ENCODE measurements around the gene DLGAP1. TPM values are rescaled to one million over a fixed set of nuclear protein-coding genes. Genes with fewer than 3 reads are reported as not detected.

DLGAP1 gene
- total and polyA plus RNA-seq, 5 experiments from 2014 or later = not detected

DNA sequence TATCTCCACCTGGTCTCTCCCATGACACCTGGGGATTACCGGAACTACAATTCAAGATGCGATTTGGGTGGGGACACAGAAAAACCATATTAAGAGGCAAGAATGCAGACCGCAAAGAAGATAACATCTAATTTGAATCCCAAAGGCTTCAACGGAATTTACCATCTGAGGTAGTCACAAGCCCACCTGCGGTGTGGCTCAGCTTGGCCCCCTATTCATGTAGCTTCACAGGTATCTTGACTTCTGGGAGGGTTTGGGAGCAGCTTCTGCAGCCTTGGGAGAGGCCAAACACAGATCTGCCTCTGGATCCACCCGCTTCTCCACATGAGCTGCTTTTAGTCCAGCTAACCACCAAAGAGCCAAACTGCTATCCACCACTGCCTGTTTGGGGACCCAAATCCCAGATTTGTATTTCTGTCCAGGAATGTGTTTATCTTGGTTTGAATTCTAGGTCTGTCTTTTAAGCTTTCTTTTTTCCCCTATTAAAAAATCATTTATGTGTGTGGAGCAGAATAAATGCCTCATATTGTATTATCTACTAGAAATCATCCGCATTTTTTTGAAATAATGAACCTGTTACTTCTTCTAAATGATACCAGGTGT, 247.6 kb downstream of the DLGAP1 start:
- DNase-seq (no peak), ATAC-seq (no peak)
- no peaks in the 10 kb centered on the region for H3K36me3 Mint-ChIP-seq
- H3K27ac Mint-ChIP-seq = no peak overlapping the region
- POLR2A ChIA-PET = no interaction called here
- no peak overlapping the region for H3K4me3 Mint-ChIP-seq
- H3K9me3 Mint-ChIP-seq = peaks cover 0 to 25% (median 5%) of the 10 kb centered on the region in 9 donors
- peaks cover 0 to 2% (median 0%) of the 10 kb centered on the region in 5 donors for H3K27me3 Mint-ChIP-seq
- no peaks in the 10 kb centered on the region for H3K4me1 Mint-ChIP-seq

DNA sequence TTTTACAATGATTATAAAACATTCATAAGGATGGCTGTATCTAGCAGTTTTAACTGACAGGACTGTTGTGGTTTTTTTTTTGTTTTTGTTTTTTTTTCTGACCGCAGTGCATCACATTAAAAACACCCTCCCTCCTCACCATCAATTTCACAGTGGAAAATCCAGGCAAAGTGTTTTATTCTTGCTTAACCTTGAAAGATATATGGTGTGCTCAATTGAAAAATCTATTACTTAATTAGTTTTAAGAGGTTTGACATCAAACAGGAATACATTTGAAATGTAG, 250.7 kb downstream of the DLGAP1 start:
- H3K4me1 Mint-ChIP-seq = no peaks in the 10 kb centered on the region
- peaks cover 0 to 4% (median 0%) of the 10 kb centered on the region in 5 donors for H3K27me3 Mint-ChIP-seq
- POLR2A ChIA-PET = no interaction called here
- peaks cover 0 to 19% (median 5%) of the 10 kb centered on the region in 9 donors for H3K9me3 Mint-ChIP-seq
- DNase-seq (no peak), ATAC-seq (no peak)
- H3K27ac Mint-ChIP-seq = no peak overlapping the region
- H3K36me3 Mint-ChIP-seq = no peaks in the 10 kb centered on the region
- no peak overlapping the region for H3K4me3 Mint-ChIP-seq

DNA sequence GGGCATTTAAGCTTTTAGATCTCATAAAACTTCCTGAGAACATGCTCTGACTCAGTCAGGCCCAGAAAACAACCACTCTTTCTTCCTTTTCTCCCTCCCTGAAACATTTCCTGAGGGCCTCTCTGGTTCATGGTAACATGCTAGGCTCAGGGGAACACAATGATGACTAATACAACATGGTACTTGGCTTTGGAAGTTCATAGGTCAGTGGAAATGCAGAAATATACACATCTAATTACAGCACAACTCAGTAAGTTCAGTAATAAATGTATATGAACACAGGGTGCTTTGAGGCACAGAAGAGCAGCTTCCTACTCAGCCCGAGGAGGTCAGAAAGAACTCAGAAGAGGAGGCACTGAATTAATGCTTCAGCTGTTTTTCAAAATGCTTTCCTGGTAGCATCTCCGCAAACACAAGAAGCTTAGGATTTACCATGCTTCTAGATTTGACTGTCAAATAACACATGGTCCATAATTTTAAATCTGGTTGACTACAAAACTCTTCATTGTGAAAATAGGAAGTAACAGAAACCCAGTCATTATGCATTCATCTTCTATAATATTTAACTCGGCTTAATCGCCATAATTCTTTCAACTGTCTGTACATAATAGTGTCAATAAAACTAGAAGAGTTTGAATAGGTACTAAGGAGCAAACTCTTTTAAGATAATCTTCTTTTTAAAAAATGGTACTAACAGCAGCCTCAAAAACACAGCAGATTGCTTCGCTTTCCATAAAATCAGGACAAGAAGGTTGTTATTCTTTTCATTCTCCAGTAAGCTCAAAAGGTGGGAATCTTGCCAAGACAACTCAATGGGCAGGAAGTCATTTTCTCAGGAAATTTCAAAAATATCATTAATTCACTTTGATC, 251.3 kb downstream of the DLGAP1 start:
- H3K4me3 Mint-ChIP-seq = no peak overlapping the region
- H3K36me3 Mint-ChIP-seq = no peaks in the 10 kb centered on the region
- POLR2A ChIA-PET = no interaction called here
- H3K4me1 Mint-ChIP-seq = no peaks in the 10 kb centered on the region
- H3K27me3 Mint-ChIP-seq = peaks cover 0 to 4% (median 0%) of the 10 kb centered on the region in 5 donors
- peaks cover 0 to 17% (median 5%) of the 10 kb centered on the region in 9 donors for H3K9me3 Mint-ChIP-seq
- H3K27ac Mint-ChIP-seq = no peak overlapping the region
- DNase-seq = no peak
- no peak for ATAC-seq

DNA sequence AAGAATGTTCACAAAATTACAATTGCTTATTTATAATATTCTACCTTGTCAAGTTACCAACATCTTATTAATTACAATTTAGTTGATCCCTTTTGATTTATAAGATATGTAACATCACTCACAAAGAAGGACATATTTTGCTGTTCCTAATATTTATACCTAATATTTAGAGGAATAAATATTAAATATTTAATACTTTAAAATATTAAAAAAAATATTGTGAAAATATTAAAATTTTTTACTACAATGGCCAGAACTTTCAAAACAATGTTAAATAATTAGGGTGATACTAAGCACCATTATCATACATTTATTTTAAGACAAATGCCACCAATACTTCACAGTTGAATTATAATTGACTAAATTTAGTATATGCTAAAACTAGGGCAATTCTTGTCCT, 254.7 kb downstream of the DLGAP1 start:
- ATAC-seq (no peak), DNase-seq (no peak)
- Mint-ChIP-seq H3K36me3 (no peaks in the 10 kb centered on the region), H3K9me3 (peaks cover 0 to 16% (median 0%) of the 10 kb centered on the region in 9 donors), H3K4me1 (no peaks in the 10 kb centered on the region), H3K4me3 (no peak overlapping the region), H3K27ac (no peak overlapping the region), H3K27me3 (peaks cover 0 to 2% (median 0%) of the 10 kb centered on the region in 5 donors)
- POLR2A ChIA-PET = no interaction called here

DNA sequence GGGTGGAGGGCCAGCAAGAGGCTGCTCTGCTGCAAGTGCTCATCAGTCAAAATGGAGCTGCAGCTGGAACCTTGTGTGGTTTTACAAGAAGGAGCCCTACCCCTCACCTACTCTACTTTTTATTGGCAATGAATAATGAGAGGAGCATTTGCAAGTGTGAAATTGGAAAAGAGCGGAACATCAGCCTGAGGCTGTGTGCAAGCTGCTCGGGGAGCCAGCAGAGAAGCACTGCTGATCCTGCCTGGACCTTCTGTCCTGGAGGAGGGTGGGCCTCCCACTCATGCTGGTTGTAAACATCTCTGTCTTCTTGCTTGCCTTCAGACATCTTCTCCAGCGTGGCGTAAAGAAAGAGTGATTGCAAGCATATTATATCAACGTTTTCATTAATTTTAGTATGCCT, 256.2 kb downstream of the DLGAP1 start:
- peaks cover 0 to 2% (median 0%) of the 10 kb centered on the region in 5 donors for H3K27me3 Mint-ChIP-seq
- DNase-seq = no peak
- peaks cover 0 to 16% (median 0%) of the 10 kb centered on the region in 9 donors for H3K9me3 Mint-ChIP-seq
- POLR2A ChIA-PET = no interaction called here
- ATAC-seq = no peak
- H3K4me3 Mint-ChIP-seq = no peak overlapping the region
- H3K36me3 Mint-ChIP-seq = no peaks in the 10 kb centered on the region
- H3K4me1 Mint-ChIP-seq = no peaks in the 10 kb centered on the region
- H3K27ac Mint-ChIP-seq = no peak overlapping the region

DNA sequence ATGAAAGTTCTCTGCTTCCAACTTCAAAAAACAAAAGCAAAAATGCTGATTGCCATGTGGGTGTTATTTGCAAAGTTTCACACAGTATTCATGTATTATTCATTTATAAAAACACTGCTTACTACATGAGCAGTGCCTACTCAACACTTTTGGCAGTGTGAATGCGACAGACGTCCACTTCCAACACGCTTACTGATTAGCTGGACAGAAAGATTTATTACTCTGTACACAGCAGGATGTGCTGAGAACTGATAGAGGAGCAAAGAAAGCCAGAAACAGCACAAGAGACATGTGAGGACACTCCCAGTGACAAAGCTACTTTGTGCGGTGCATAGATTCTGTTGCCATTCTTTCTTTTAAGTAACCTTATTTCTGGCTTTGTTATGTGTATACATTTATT, 258.8 kb downstream of the DLGAP1 start:
- DNase-seq = no peak
- H3K9me3 Mint-ChIP-seq = peaks cover 0 to 13% (median 0%) of the 10 kb centered on the region in 9 donors
- no peak overlapping the region for H3K4me3 Mint-ChIP-seq
- ATAC-seq = no peak
- H3K27ac Mint-ChIP-seq = no peak overlapping the region
- no peaks in the 10 kb centered on the region for H3K4me1 Mint-ChIP-seq
- H3K36me3 Mint-ChIP-seq = no peaks in the 10 kb centered on the region
- POLR2A ChIA-PET = no interaction called here
- H3K27me3 Mint-ChIP-seq = peaks cover 0 to 2% (median 0%) of the 10 kb centered on the region in 5 donors

DNA sequence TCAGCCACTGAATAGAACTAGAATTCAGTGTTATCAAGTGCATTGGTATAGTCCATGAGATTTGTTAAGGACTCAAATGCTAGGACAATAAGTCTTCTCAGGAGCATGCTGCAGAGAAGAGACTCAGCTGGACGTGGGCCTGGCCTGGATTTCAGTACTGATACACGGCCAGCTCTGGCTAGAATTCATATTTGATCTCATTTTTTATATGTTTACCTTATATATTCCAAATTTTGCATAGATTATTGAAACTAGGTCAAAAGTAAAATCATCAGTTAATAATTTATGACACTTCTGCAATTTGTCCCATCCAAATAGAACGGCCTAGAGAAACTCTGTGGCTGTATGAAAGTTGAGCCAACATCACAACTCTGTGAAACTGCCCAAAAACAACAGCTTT, 262.0 kb downstream of the DLGAP1 start:
- H3K4me3 Mint-ChIP-seq = no peak overlapping the region
- POLR2A ChIA-PET = no interaction called here
- no peaks in the 10 kb centered on the region for H3K27me3 Mint-ChIP-seq
- H3K9me3 Mint-ChIP-seq = peaks cover 0 to 15% (median 0%) of the 10 kb centered on the region in 9 donors
- no peak overlapping the region for H3K27ac Mint-ChIP-seq
- ATAC-seq = no peak
- no peak for DNase-seq
- no peaks in the 10 kb centered on the region for H3K36me3 Mint-ChIP-seq
- no peaks in the 10 kb centered on the region for H3K4me1 Mint-ChIP-seq

DNA sequence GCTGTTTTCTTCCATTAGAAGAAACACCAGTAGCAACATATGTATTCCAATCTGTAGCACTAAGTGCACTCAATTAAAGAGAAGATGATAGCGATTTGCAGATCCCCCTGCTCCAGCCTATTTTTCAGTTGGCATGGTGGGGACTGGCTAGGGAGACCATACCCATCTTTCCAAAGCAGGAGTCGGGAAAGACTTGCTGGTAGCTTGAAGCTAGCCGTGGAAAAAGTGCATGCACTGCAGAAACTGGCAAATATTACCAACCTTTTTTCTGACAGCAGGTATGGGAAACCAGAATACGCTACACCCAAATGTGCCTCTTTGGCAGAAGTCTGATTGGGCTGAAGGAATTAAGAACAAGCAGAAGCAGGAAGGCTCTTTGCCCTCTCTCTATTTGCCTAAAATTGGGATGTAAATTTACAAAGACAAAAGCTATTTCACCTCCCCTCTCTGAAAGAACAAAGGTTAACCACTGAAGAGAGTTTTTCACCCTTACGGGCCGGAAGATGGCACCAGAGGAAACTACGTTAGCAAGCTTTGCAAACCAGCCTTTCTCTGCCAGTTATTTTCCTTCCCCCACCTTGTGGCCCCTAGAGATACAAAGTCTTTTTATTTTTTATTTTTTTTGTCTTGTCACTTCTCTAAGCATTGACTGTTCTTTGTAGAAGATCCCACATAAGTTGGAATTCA, 273.1 kb downstream of the DLGAP1 start:
- DNase-seq (no peak), ATAC-seq (no peak)
- H3K36me3 Mint-ChIP-seq = no peaks in the 10 kb centered on the region
- H3K4me3 Mint-ChIP-seq = no peak overlapping the region
- H3K27me3 Mint-ChIP-seq = peaks cover 0 to 9% (median 2%) of the 10 kb centered on the region in 5 donors
- no peaks in the 10 kb centered on the region for H3K4me1 Mint-ChIP-seq
- no peak overlapping the region for H3K27ac Mint-ChIP-seq
- peaks cover 0 to 16% (median 4%) of the 10 kb centered on the region in 9 donors for H3K9me3 Mint-ChIP-seq
- POLR2A ChIA-PET = no interaction called here

DNA sequence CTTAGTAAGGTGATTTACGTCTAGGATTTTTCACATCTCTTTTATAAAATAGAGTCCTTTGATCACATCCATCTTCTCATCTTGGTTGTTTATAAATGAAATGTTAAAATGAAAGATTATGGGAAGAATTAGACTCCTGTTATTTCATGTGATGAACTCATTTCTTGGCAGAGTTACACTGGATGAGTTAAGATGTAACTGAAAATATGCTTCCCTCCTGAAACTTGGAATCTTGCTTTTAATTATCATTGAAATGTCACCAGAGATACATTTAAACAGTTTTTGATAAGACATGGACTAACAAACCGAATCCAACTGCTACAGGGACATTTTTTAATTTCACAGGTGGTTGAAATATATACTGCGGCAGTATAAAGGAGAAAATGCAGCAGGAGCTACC, 274.0 kb downstream of the DLGAP1 start:
- POLR2A ChIA-PET = no interaction called here
- no peaks in the 10 kb centered on the region for H3K4me1 Mint-ChIP-seq
- no peak overlapping the region for H3K27ac Mint-ChIP-seq
- H3K9me3 Mint-ChIP-seq = peaks cover 0 to 17% (median 1%) of the 10 kb centered on the region in 9 donors
- peaks cover 0 to 12% (median 3%) of the 10 kb centered on the region in 5 donors for H3K27me3 Mint-ChIP-seq
- H3K36me3 Mint-ChIP-seq = no peaks in the 10 kb centered on the region
- H3K4me3 Mint-ChIP-seq = no peak overlapping the region
- ATAC-seq (no peak), DNase-seq (no peak)

DNA sequence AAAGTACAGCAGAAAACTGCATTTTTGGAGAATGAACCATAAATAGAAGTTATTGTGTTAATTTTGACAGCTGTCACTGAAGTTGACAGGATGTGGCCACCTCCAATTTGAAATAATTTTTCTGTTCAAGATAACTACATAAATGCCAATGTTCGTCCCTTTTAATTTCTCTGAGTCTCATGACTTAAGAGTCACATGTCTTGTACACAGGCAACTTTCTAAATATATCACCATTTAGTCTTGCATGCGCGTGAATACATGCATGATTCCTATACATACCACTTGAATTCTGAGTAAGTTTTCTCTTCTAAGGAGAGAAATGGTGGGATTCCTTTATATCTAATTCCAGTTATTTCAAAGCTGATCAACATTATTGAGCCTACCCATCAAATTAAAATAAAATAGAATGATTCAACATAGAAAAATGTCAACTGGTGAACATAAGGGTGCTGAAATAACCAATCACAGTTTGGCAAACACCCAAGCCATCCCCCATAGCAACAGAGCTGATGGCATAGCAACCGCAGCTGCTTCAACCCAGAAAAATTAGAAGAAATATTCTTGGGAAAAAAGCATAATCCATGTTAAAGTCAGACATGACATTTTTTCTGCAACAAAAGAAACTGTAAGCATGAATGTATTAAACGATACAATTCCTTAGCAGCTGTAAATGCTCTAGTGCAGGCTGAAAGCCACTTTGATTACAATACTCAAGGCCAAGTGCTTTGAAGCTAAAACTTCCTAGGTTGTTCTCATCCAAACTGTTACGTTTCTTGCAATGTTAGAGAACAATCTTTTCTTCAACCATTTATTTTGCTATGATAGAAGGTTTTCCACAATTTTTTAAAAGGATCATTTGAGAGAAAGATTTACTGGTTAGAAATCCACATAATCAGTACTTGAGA, 282.7 kb downstream of the DLGAP1 start:
- Mint-ChIP-seq H3K4me3 (no peak overlapping the region), H3K9me3 (peaks cover 0 to 15% (median 0%) of the 10 kb centered on the region in 9 donors), H3K27ac (no peak overlapping the region), H3K36me3 (no peaks in the 10 kb centered on the region), H3K27me3 (peaks cover 0 to 9% (median 0%) of the 10 kb centered on the region in 5 donors), H3K4me1 (no peaks in the 10 kb centered on the region)
- POLR2A ChIA-PET = no interaction called here
- DNase-seq (no peak), ATAC-seq (no peak)

DNA sequence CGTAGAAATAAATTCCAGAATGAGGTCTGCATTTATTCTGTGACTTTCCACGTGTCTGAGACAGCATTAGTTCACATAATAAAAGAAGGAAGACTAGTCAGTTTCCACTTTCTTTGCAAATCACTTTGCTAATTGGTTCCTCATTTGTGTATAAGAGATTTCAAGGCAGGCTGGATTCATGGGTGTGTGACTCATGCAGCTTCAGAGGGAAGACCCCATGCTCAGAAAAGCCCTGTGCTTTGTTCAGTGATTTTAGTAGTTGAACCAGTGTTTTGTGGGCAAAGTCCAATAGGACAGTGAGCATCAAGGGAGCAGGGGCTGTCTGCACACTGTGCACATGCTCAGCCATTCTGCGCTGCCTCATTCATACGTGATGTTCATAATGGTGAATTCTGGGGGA, 297.8 kb downstream of the DLGAP1 start:
- Mint-ChIP-seq H3K9me3 (peaks cover 0 to 4% (median 0%) of the 10 kb centered on the region in 9 donors), H3K36me3 (no peaks in the 10 kb centered on the region), H3K27ac (no peak overlapping the region), H3K4me3 (no peak overlapping the region), H3K27me3 (peaks cover 0 to 6% (median 0%) of the 10 kb centered on the region in 5 donors), H3K4me1 (no peaks in the 10 kb centered on the region)
- no peak for ATAC-seq
- no peak for DNase-seq
- POLR2A ChIA-PET = no interaction called here

DNA sequence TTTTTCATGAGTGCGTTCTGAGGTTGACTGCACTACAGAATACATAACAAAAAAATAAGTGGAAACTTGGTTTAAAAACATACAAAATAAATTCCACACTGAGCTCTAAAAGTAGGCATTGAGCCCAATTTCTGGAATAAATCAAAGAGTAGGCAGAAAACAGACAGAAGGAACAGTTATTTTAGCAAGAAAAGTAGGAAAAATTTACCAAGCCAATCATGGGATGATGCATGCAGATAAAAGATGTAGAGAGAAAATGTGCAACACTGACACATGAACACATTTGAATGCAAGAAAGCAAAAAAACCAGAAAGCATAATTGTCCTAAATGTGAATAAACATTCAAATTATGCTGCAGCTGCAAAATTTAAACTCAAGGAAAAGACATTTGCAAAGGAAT, 308.3 kb downstream of the DLGAP1 start:
- no peak for DNase-seq
- POLR2A ChIA-PET = no interaction called here
- Mint-ChIP-seq H3K4me1 (no peaks in the 10 kb centered on the region), H3K9me3 (peaks cover 0 to 5% (median 1%) of the 10 kb centered on the region in 9 donors), H3K36me3 (no peaks in the 10 kb centered on the region), H3K4me3 (no peak overlapping the region), H3K27ac (no peak overlapping the region), H3K27me3 (peaks cover 2 to 31% (median 7%) of the 10 kb centered on the region in 5 donors)
- ATAC-seq = no peak
